ENCODE measurements around the gene DHX35. TPM values are rescaled to one million over a fixed set of nuclear protein-coding genes. Genes with fewer than 3 reads are reported as not detected.

Gene DHX35
- polyA plus RNA-seq, 3 donors: 1.6 to 11.2 (median 2.7) TPM

DNA sequence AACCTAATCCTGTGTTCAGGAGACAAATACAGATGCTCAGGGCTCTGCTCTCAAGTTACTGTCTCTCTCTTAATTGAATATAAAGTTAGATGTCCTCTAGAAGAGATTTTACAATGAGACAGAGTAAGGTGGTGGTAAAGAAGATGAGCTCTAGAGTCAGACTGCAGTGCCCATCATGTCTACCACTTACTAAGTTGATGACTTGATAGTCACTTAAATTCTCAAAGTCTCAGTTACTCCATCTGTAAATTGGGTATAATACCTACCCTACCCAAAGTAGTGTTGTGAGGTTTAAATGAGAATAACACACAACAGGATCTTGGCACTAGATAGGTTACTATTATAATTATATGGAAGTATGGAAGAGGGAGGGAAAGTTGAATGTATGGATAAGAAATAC is 1.6 kb downstream of the DHX35 start:
- Histone ChIP-seq H3K27me3 (ENCODE audit: control insufficient read depth in 2 of 2, insufficient read depth in 2 of 2, low read length in 2 of 2) (no peaks in the 10 kb centered on the region), H3K4me3 (replicated peaks in 1 of 3; ENCODE audit: low read depth in 2 of 3, low read length in 3 of 3) (no peak overlapping the region), H3K27ac (ENCODE audit: low read depth in 1 of 2, low read length in 2 of 2) (no peak overlapping the region), H4K20me1 (ENCODE audit: insufficient read depth, low read length) (peaks cover 21% of the 10 kb centered on the region), H3K9me3 (replicated peaks in 1 of 2; ENCODE audit: control insufficient read depth in 1 of 2, insufficient read depth in 1 of 2, low read length in 2 of 2) (no peaks in the 10 kb centered on the region), H3K9ac (ENCODE audit: insufficient read depth, low read length, poor library complexity, severe bottlenecking) (no peak overlapping the region), H3K79me2 (ENCODE audit: insufficient read depth, low read length) (peaks cover 57% of the 10 kb centered on the region), H3K4me2 (replicated peaks; ENCODE audit: extremely low read depth, low read length, poor library complexity, severe bottlenecking) (peak overlapping the region; percentile 99), H3K4me1 (ENCODE audit: control insufficient read depth in 1 of 2, insufficient read depth in 2 of 2, low read length in 2 of 2) (peaks cover 14 to 23% of the 10 kb centered on the region in 2 donors), H3K36me3 (replicated peaks in 1 of 2; ENCODE audit: control insufficient read depth in 1 of 2, insufficient read depth in 2 of 2, low read length in 2 of 2) (peaks cover 9 to 34% of the 10 kb centered on the region in 2 donors), H2AFZ (ENCODE audit: insufficient read depth, low read depth, low read length, poor library complexity, severe bottlenecking) (no peak overlapping the region)
- no peak overlapping the region for H3K4me3 Mint-ChIP-seq
- H3K4me1 Mint-ChIP-seq: peaks cover 15% of the 10 kb centered on the region
- no peaks in the 10 kb centered on the region for H3K9me3 Mint-ChIP-seq
- peaks cover 14 to 25% of the 10 kb centered on the region in 2 donors for H3K36me3 Mint-ChIP-seq
- H3K27ac Mint-ChIP-seq: no peak overlapping the region
- DNase-seq: no peak
- H3K27me3 Mint-ChIP-seq (ENCODE audit: low read depth in 3 of 3): no peaks in the 10 kb centered on the region
- TF ChIP-seq, protein P1, sequence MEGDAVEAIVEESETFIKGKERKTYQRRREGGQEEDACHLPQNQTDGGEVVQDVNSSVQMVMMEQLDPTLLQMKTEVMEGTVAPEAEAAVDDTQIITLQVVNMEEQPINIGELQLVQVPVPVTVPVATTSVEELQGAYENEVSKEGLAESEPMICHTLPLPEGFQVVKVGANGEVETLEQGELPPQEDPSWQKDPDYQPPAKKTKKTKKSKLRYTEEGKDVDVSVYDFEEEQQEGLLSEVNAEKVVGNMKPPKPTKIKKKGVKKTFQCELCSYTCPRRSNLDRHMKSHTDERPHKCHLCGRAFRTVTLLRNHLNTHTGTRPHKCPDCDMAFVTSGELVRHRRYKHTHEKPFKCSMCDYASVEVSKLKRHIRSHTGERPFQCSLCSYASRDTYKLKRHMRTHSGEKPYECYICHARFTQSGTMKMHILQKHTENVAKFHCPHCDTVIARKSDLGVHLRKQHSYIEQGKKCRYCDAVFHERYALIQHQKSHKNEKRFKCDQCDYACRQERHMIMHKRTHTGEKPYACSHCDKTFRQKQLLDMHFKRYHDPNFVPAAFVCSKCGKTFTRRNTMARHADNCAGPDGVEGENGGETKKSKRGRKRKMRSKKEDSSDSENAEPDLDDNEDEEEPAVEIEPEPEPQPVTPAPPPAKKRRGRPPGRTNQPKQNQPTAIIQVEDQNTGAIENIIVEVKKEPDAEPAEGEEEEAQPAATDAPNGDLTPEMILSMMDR (IDR thresholded peaks at IDR 0.05): no peak
- intact Hi-C loops (cut with micrococcal nuclease): loop anchor here (2.0 to 5.0 kb wide), 2 partner anchors 36 to 37 kb away; partner anchors contain the start of gene FAM83D (in 2 of the 2)

DNA sequence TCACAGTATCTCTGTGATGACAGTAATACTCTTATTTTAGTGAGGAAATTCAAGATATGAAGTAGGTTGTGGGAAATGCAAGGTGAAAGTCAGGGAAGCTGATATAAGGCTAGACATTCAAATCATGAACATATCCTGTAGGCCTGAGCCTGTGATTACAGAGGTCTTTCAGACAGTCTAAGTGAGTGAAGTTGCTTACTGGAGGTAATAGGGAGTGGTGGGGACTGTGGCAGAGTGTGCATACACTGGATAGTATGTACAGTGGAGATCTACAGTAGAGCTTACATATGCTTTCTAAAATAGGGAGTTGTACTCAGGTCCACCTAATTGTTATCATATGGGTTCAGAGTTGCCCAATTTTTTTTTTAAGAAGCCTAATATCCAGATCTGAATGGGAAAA is 3.1 kb downstream of the DHX35 start:
- no peak overlapping the region for H3K27ac ChIP-seq (ENCODE audit: low read depth in 1 of 2, low read length in 2 of 2)
- no peaks in the 10 kb centered on the region for H3K27me3 Mint-ChIP-seq (ENCODE audit: low read depth in 3 of 3)
- H3K9ac ChIP-seq (ENCODE audit: insufficient read depth, low read length, poor library complexity, severe bottlenecking): no peak overlapping the region
- TF ChIP-seq, protein P1 (IDR thresholded peaks at IDR 0.05): no peak
- intact Hi-C loops (cut with micrococcal nuclease): no loop called here
- H3K27ac Mint-ChIP-seq: no peak overlapping the region
- no peak overlapping the region for H3K4me3 ChIP-seq (replicated peaks in 1 of 3; ENCODE audit: low read depth in 2 of 3, low read length in 3 of 3)
- H3K9me3 ChIP-seq (replicated peaks in 1 of 2; ENCODE audit: control insufficient read depth in 1 of 2, insufficient read depth in 1 of 2, low read length in 2 of 2): no peaks in the 10 kb centered on the region
- no peak overlapping the region for H3K4me3 Mint-ChIP-seq
- no peak overlapping the region for H3K4me2 ChIP-seq (replicated peaks; ENCODE audit: extremely low read depth, low read length, poor library complexity, severe bottlenecking)
- H3K36me3 ChIP-seq (replicated peaks in 1 of 2; ENCODE audit: control insufficient read depth in 1 of 2, insufficient read depth in 2 of 2, low read length in 2 of 2): peaks cover 24 to 50% of the 10 kb centered on the region in 2 donors
- H4K20me1 ChIP-seq (ENCODE audit: insufficient read depth, low read length): peaks cover 21% of the 10 kb centered on the region
- H3K27me3 ChIP-seq (ENCODE audit: control insufficient read depth in 2 of 2, insufficient read depth in 2 of 2, low read length in 2 of 2): no peaks in the 10 kb centered on the region
- H3K4me1 ChIP-seq (ENCODE audit: control insufficient read depth in 1 of 2, insufficient read depth in 2 of 2, low read length in 2 of 2): peaks cover 14 to 23% of the 10 kb centered on the region in 2 donors
- H3K4me1 Mint-ChIP-seq: peaks cover 15% of the 10 kb centered on the region
- no peaks in the 10 kb centered on the region for H3K9me3 Mint-ChIP-seq
- no peak for DNase-seq
- H3K79me2 ChIP-seq (ENCODE audit: insufficient read depth, low read length): peaks cover 57% of the 10 kb centered on the region
- H2AFZ ChIP-seq (ENCODE audit: insufficient read depth, low read depth, low read length, poor library complexity, severe bottlenecking): no peak overlapping the region
- peaks cover 26 to 39% of the 10 kb centered on the region in 2 donors for H3K36me3 Mint-ChIP-seq

Measured in CD14-positive monocyte (primary cell).